ENCODE data around the gene MMP25.

MMP25 gene

DNA sequence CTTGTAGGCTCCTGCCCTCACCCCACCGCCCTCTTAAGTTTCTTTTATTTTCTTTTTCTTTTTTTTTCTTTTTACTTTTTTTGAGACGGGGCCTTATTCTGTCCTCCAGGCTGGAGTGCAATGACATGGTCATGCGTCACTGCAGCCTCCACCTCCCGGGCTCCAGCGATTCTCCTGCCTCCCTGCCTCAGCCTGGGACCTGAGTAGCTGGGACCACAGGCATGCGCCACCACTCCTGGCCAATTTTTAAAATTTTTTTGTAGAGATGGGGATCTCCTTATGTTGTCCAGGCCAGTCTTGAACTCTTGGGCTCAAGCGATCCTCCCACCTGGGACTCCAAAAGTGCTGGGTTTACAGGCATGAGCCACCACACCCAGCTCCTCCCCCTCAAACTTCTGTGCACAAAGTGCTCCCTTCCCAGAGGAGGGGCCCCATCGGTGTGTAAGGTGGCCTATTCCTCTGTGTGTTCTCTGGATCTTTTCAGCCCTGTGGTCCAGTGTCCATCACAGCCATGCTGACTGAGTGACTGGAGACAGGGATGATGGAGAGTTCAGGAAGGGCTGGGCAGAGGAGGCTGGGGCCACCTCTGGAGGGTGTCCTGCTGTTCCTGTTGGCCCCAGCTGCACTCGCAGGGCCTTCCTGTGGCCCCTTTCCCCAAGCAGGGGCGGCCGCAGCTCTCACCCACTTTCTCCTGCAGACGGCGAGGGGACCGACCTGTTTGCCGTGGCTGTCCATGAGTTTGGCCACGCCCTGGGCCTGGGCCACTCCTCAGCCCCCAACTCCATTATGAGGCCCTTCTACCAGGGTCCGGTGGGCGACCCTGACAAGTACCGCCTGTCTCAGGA is 10.2 kb downstream of the MMP25 start:
- TF ChIP-seq TEAD4 (IDR thresholded peaks at IDR 0.05) (no peak), USF1 (IDR thresholded peaks at IDR 0.05) (no peak), NFIC (IDR thresholded peaks at IDR 0.05) (no peak), EP300 (IDR thresholded peaks at IDR 0.05; ENCODE audit: borderline replicate concordance) (no peak), FOXM1 (IDR thresholded peaks at IDR 0.05; ENCODE audit: borderline replicate concordance, low read depth) (no peak), TAF1 (IDR thresholded peaks at IDR 0.05; ENCODE audit: low read depth) (no peak), YY1 (IDR thresholded peaks at IDR 0.05; ENCODE audit: low read depth) (no peak), CREB1 (IDR thresholded peaks at IDR 0.05; ENCODE audit: low read depth) (no peak), ZBTB7A (IDR thresholded peaks at IDR 0.05; ENCODE audit: low read depth) (no peak), CEBPB (IDR thresholded peaks at IDR 0.05) (no peak)
- TF ChIP-seq, protein P1, sequence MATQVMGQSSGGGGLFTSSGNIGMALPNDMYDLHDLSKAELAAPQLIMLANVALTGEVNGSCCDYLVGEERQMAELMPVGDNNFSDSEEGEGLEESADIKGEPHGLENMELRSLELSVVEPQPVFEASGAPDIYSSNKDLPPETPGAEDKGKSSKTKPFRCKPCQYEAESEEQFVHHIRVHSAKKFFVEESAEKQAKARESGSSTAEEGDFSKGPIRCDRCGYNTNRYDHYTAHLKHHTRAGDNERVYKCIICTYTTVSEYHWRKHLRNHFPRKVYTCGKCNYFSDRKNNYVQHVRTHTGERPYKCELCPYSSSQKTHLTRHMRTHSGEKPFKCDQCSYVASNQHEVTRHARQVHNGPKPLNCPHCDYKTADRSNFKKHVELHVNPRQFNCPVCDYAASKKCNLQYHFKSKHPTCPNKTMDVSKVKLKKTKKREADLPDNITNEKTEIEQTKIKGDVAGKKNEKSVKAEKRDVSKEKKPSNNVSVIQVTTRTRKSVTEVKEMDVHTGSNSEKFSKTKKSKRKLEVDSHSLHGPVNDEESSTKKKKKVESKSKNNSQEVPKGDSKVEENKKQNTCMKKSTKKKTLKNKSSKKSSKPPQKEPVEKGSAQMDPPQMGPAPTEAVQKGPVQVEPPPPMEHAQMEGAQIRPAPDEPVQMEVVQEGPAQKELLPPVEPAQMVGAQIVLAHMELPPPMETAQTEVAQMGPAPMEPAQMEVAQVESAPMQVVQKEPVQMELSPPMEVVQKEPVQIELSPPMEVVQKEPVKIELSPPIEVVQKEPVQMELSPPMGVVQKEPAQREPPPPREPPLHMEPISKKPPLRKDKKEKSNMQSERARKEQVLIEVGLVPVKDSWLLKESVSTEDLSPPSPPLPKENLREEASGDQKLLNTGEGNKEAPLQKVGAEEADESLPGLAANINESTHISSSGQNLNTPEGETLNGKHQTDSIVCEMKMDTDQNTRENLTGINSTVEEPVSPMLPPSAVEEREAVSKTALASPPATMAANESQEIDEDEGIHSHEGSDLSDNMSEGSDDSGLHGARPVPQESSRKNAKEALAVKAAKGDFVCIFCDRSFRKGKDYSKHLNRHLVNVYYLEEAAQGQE (IDR thresholded peaks at IDR 0.05; ENCODE audit: low read depth) = no peak
- TF ChIP-seq, protein P2, sequence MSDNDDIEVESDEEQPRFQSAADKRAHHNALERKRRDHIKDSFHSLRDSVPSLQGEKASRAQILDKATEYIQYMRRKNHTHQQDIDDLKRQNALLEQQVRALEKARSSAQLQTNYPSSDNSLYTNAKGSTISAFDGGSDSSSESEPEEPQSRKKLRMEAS (IDR thresholded peaks at IDR 0.05) = no peak

DNA sequence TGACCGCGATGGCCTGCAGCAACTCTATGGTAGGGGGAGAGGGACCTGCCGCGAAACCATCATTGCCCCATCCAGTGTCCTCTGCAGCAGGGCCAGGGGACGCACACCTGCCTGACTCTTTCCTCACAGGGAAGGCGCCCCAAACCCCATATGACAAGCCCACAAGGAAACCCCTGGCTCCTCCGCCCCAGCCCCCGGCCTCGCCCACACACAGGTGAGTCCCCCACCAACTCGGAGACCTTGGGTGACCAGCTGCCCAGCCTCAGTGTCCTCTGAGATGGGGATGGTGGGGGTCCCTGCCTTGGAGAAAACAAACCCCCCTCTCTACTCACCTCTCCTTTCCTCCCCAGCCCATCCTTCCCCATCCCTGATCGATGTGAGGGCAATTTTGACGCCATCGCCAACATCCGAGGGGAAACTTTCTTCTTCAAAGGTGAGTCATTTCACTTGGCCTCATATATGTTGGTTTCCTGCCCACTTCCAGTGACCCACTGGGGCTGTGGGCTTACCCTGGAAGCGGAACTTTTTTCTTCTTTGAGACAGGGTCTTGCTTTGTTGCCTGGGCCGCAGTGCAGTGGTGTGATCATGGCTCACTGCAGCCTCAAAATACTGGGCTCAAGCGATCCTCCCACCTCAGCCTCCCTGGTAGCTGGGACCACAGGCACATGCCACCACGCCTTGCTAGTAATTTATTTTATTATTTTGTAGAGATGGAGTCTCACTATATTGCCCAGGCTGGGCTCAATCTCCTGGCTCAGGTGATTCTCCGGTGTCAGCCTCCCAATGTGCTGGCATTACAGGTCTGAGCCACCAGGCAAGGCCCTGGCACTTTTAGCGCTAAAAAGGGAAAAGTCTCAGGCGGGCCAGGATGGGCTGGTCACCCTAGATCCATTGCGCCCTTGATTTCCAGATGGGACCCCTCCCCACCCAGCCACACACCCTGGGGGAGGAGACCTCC is 11.1 kb downstream of the MMP25 start:
- no peak for TF ChIP-seq RAD21 (IDR thresholded peaks at IDR 0.05; ENCODE audit: low read depth)
- TF ChIP-seq NFIC (IDR thresholded peaks at IDR 0.05) = no peak
- TF ChIP-seq TAF1 (IDR thresholded peaks at IDR 0.05; ENCODE audit: low read depth) = no peak
- no peak for TF ChIP-seq FOXM1 (IDR thresholded peaks at IDR 0.05; ENCODE audit: borderline replicate concordance, low read depth)
- TF ChIP-seq YY1 (IDR thresholded peaks at IDR 0.05; ENCODE audit: low read depth) = no peak
- TF ChIP-seq, protein P2 (IDR thresholded peaks at IDR 0.05) = no peak

DNA sequence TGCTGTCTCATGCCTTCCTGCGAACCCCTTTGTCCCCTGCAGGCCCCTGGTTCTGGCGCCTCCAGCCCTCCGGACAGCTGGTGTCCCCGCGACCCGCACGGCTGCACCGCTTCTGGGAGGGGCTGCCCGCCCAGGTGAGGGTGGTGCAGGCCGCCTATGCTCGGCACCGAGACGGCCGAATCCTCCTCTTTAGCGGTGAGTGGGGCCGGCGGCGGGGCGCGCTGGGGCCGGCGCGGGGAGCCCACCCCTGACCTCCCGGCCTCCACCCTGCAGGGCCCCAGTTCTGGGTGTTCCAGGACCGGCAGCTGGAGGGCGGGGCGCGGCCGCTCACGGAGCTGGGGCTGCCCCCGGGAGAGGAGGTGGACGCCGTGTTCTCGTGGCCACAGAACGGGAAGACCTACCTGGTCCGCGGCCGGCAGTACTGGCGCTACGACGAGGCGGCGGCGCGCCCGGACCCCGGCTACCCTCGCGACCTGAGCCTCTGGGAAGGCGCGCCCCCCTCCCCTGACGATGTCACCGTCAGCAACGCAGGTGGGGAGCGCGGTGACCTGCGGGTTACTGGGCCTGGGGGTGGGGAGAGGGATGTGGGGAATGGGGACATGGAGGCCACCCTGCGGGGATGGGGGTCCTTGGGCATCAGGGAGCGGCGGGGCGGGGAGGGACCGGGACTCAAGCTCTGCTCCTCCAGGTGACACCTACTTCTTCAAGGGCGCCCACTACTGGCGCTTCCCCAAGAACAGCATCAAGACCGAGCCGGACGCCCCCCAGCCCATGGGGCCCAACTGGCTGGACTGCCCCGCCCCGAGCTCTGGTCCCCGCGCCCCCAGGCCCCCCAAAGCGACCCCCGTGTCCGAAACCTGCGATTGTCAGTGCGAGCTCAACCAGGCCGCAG is 12.0 kb downstream of the MMP25 start:
- TF ChIP-seq FOXM1 (IDR thresholded peaks at IDR 0.05; ENCODE audit: borderline replicate concordance, low read depth) (no peak), TEAD4 (IDR thresholded peaks at IDR 0.05) (no peak), TAF1 (IDR thresholded peaks at IDR 0.05; ENCODE audit: low read depth) (no peak), EP300 (IDR thresholded peaks at IDR 0.05; ENCODE audit: borderline replicate concordance) (no peak), ZBTB7A (IDR thresholded peaks at IDR 0.05; ENCODE audit: low read depth) (no peak; the same call in 1 of the 2 replicates), EGR1 (IDR thresholded peaks at IDR 0.05) (no peak), USF1 (IDR thresholded peaks at IDR 0.05) (no peak), CREB1 (IDR thresholded peaks at IDR 0.05; ENCODE audit: low read depth) (no peak), YY1 (IDR thresholded peaks at IDR 0.05; ENCODE audit: low read depth) (no peak), NFIC (IDR thresholded peaks at IDR 0.05) (no peak), CEBPB (IDR thresholded peaks at IDR 0.05) (no peak), RAD21 (IDR thresholded peaks at IDR 0.05; ENCODE audit: low read depth) (no peak), TCF12 (IDR thresholded peaks at IDR 0.05; ENCODE audit: low read depth) (no peak)
- TF ChIP-seq, protein P2 (IDR thresholded peaks at IDR 0.05) = no peak
- TF ChIP-seq, protein P1 (IDR thresholded peaks at IDR 0.05; ENCODE audit: low read depth) = no peak

GRCh38 chr16:3059041-3059722 is 12.8 kb downstream of the MMP25 start:
- TF ChIP-seq TEAD4 (IDR thresholded peaks at IDR 0.05) = 0 out of 2 replicates have a peak, but pooled peaks have one; percentile 21
- 0 out of 2 replicates have a peak, but pooled peaks have one; percentile 22 for TF ChIP-seq EGR1 (IDR thresholded peaks at IDR 0.05)
- TF ChIP-seq TCF12 (IDR thresholded peaks at IDR 0.05; ENCODE audit: low read depth) = no peak
- TF ChIP-seq TAF1 (IDR thresholded peaks at IDR 0.05; ENCODE audit: low read depth) = peak; percentile 36; the same call in 1 of the 2 replicates
- TF ChIP-seq ZBTB7A (IDR thresholded peaks at IDR 0.05; ENCODE audit: low read depth) = peak; percentile 93
- TF ChIP-seq, protein P2 (IDR thresholded peaks at IDR 0.05) = peak; percentile 54; the same call in 1 of the 2 replicates
- no peak for TF ChIP-seq YY1 (IDR thresholded peaks at IDR 0.05; ENCODE audit: low read depth)
- TF ChIP-seq RAD21 (IDR thresholded peaks at IDR 0.05; ENCODE audit: low read depth) = peak; percentile 76
